Mesodermal cell (in vitro differentiated cells): ENCODE data around the gene CENPM.
A peak's percentile ranks its signal among the peaks of the same experiment; 100 is the strongest.

Experiments
- H3K27ac ChIP-seq: 2 replicates; pipeline ENCODE4 v1.7.0; 2013; ENCODE audit warnings: mild to moderate bottlenecking, low read depth, low read length, moderate library complexity; ENCODE audit not compliant: severe bottlenecking
- H3K36me3 ChIP-seq: 2 replicates; pipeline ENCODE4 v1.7.1; 2013; ENCODE audit warnings: mild to moderate bottlenecking, low read length, moderate library complexity; ENCODE audit not compliant: control insufficient read depth, insufficient read depth
- H3K4me1 ChIP-seq: one replicate; pipeline ENCODE4 v1.7.1; 2013; ENCODE audit warnings: mild to moderate bottlenecking, low read length; ENCODE audit not compliant: insufficient read depth, control insufficient read depth, poor library complexity, severe bottlenecking
- H3K4me3 ChIP-seq: 2 replicates; pipeline ENCODE4 v1.7.0; 2013; ENCODE audit warnings: low read length, control low read depth, mild to moderate bottlenecking; ENCODE audit not compliant: insufficient read depth, poor library complexity, severe bottlenecking; ENCODE audit errors: extremely low read depth
- H3K9me3 ChIP-seq: 2 replicates; pipeline ENCODE4 v1.7.1; 2013; ENCODE audit warnings: mild to moderate bottlenecking, low read length, moderate library complexity; ENCODE audit not compliant: control insufficient read depth
- WGBS, 2 experiments: methylation state at CpG; one replicate each; pipeline ENCODE4 v1.1.5; 2013; ENCODE audit warnings: missing lambda C conversion rate in 2 of 2; ENCODE audit not compliant: insufficient coverage in 2 of 2; 5-methylcytosine and 5-hydroxymethylcytosine counted together

CENPM gene

GRCh38 chr22:41910050-41911000, 36.6 kb downstream of the CENPM start:
- Histone ChIP-seq H3K27ac (no peak overlapping the region), H3K4me3 (peak overlapping the region; percentile 19), H3K9me3 (no peaks in the 10 kb centered on the region), H3K36me3 (peaks cover 18% of the 10 kb centered on the region), H3K4me1 (peaks cover 15% of the 10 kb centered on the region)
- 3% methylated on average over 98 to 105 of the region's 112 CpGs for WGBS, 2 experiments

- 29 to 31% methylated on average over 36 to 55 of the region's 55 CpGs for WGBS, 2 experiments
Observed at GRCh38 chr22:41909310-41910049, 37.5 kb downstream of the CENPM start.

GRCh38 chr22:41908411-41909309, 38.3 kb downstream of the CENPM start:
- H3K4me1 ChIP-seq = peaks cover 15% of the 10 kb centered on the region
- H3K27ac ChIP-seq = no peak overlapping the region
- H3K9me3 ChIP-seq = no peaks in the 10 kb centered on the region
- H3K4me3 ChIP-seq = no peak overlapping the region
- H3K36me3 ChIP-seq = peaks cover 35% of the 10 kb centered on the region
- WGBS, 2 experiments = 85 to 88% methylated on average over 12 of the region's 14 CpGs

More at GRCh38 chr22:41909310-41910049, 37.5 kb downstream of the CENPM start:
- peak overlapping the region; percentile 19 for H3K4me3 ChIP-seq
- peaks cover 15% of the 10 kb centered on the region for H3K4me1 ChIP-seq
- no peaks in the 10 kb centered on the region for H3K9me3 ChIP-seq
- H3K36me3 ChIP-seq = peaks cover 27% of the 10 kb centered on the region
- no peak overlapping the region for H3K27ac ChIP-seq

GRCh38 chr22:41907436-41908401, 39.2 kb downstream of the CENPM start:
- H3K36me3 ChIP-seq = peaks cover 44% of the 10 kb centered on the region
- no peak overlapping the region for H3K27ac ChIP-seq

GRCh38 chr22:41906822-41907221, 40.1 kb downstream of the CENPM start:
- Histone ChIP-seq H3K4me3 (no peak overlapping the region), H3K36me3 (peaks cover 53% of the 10 kb centered on the region), H3K9me3 (no peaks in the 10 kb centered on the region), H3K4me1 (peaks cover 15% of the 10 kb centered on the region), H3K27ac (no peak overlapping the region)
- 96 to 100% methylated on average over 3 of the region's 5 CpGs for WGBS, 2 experiments

More at GRCh38 chr22:41907436-41908401, 39.2 kb downstream of the CENPM start:
- WGBS, 2 experiments = 84 to 86% methylated on average over 10 of the region's 10 CpGs
- Histone ChIP-seq H3K4me3 (no peak overlapping the region), H3K4me1 (peaks cover 15% of the 10 kb centered on the region), H3K9me3 (no peaks in the 10 kb centered on the region)

- WGBS, 2 experiments = 95 to 96% methylated on average over 7 to 17 of the region's 23 CpGs
- no peaks in the 10 kb centered on the region for H3K9me3 ChIP-seq
- H3K36me3 ChIP-seq = peaks cover 64% of the 10 kb centered on the region
Observed at GRCh38 chr22:41905411-41906202, 41.3 kb downstream of the CENPM start.

GRCh38 chr22:41904450-41905410, 42.2 kb downstream of the CENPM start:
- H3K9me3 ChIP-seq = no peaks in the 10 kb centered on the region
- peaks cover 72% of the 10 kb centered on the region for H3K36me3 ChIP-seq
- H3K4me3 ChIP-seq = no peak overlapping the region
- H3K4me1 ChIP-seq = peaks cover 11% of the 10 kb centered on the region
- H3K27ac ChIP-seq = no peak overlapping the region
- 95 to 97% methylated on average over 21 to 24 of the region's 24 CpGs for WGBS, 2 experiments

More at GRCh38 chr22:41905411-41906202, 41.3 kb downstream of the CENPM start:
- H3K27ac ChIP-seq = no peak overlapping the region
- peaks cover 12% of the 10 kb centered on the region for H3K4me1 ChIP-seq
- no peak overlapping the region for H3K4me3 ChIP-seq

- H3K4me3 ChIP-seq = no peak overlapping the region
- H3K9me3 ChIP-seq = no peaks in the 10 kb centered on the region
- H3K27ac ChIP-seq = no peak overlapping the region
- WGBS, 2 experiments = 94 to 98% methylated on average over 15 of the region's 15 CpGs
- peaks cover 90% of the 10 kb centered on the region for H3K36me3 ChIP-seq
- H3K4me1 ChIP-seq = peaks cover 9% of the 10 kb centered on the region
Observed at GRCh38 chr22:41902932-41903421, 44.0 kb downstream of the CENPM start.
